ENCODE measurements around the gene IFNLR1. TPM values are rescaled to one million over a fixed set of nuclear protein-coding genes. Genes with fewer than 3 reads are reported as not detected.

Gene IFNLR1
- total RNA-seq, 1 donor: under 0.01 TPM

GRCh38 chr1:24134376-24134775 lies 52.7 kb downstream of the IFNLR1 start:
- DNase-seq (ENCODE audit: low read depth): no peak
- TF ChIP-seq CTCF (IDR thresholded peaks at IDR 0.05; ENCODE audit: insufficient read depth, low read depth, low read length): no peak
- no peak overlapping the region for H3K4me3 ChIP-seq (ENCODE audit: low read depth, low read length)

GRCh38 chr1:24133819-24134218 lies 53.3 kb downstream of the IFNLR1 start:
- DNase-seq (ENCODE audit: low read depth): no peak
- H3K4me3 ChIP-seq (ENCODE audit: low read depth, low read length): no peak overlapping the region
- no peak for TF ChIP-seq CTCF (IDR thresholded peaks at IDR 0.05; ENCODE audit: insufficient read depth, low read depth, low read length)

- DNase-seq (ENCODE audit: low read depth): no peak
- H3K4me3 ChIP-seq (ENCODE audit: low read depth, low read length): no peak overlapping the region
- TF ChIP-seq CTCF (IDR thresholded peaks at IDR 0.05; ENCODE audit: insufficient read depth, low read depth, low read length): no peak
Observed at GRCh38 chr1:24130385-24130784, 56.7 kb downstream of the IFNLR1 start.

GRCh38 chr1:24127801-24128363 lies 59.2 kb downstream of the IFNLR1 start:
- no peak for DNase-seq (ENCODE audit: low read depth)
- no peak overlapping the region for H3K4me3 ChIP-seq (ENCODE audit: low read depth, low read length)
- no peak for TF ChIP-seq CTCF (IDR thresholded peaks at IDR 0.05; ENCODE audit: insufficient read depth, low read depth, low read length)

GRCh38 chr1:24127134-24127800 lies 59.8 kb downstream of the IFNLR1 start:
- H3K4me3 ChIP-seq (ENCODE audit: low read depth, low read length): no peak overlapping the region
- no peak for DNase-seq (ENCODE audit: low read depth)
- no peak for TF ChIP-seq CTCF (IDR thresholded peaks at IDR 0.05; ENCODE audit: insufficient read depth, low read depth, low read length)

GRCh38 chr1:24126672-24127023 lies 60.4 kb downstream of the IFNLR1 start:
- no peak for TF ChIP-seq CTCF (IDR thresholded peaks at IDR 0.05; ENCODE audit: insufficient read depth, low read depth, low read length)
- no peak for DNase-seq (ENCODE audit: low read depth)
- no peak overlapping the region for H3K4me3 ChIP-seq (ENCODE audit: low read depth, low read length)
